DMS153 treated with DMSO at 0.1 percent for 48 hours (cell line): Measurements from ENCODE around the gene NBPF3.
"Not testable (repeated sequence)": the region's sequence is repeated elsewhere in the genome, so short reads cannot be mapped to it uniquely, and the experiment has no call there.

Source experiments
- DNase-seq: peaks from one replicate; lab custom pipeline; 2025; ENCODE audit not compliant: unreplicated experiment; lab: John Stamatoyannopoulos, UW

NBPF3 gene

GRCh38 chr1:21439721-21440629 lies at the start of gene NBPF3:
NBPF3 (plus strand) TSS chr1:21440137; CDS start chr1:21445087, 4,950 bp downstream.
- DNase-seq = peak; percentile 71

DNA sequence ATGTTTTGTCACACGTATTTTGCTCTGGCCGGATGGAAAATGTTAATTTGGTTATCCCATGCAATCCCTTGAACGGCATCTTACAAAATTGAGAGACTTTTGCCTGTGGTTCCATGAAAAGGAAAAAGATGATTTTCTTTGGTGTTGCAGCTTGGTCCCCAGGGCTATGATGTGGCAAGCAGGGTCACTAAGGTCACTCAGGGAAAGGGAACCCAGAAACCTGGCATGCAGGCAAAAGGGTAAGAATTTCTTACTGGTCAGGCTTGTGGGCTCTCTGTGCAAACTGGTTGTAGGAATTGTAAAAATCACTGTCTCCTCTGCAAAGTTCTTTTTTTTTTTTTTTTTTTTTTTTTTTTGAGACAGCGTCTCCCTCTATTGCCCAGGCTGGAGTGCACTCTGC lies 48.4 kb upstream of the NBPF3 start:
- DNase-seq = no peak

GRCh38 chr1:21392587-21393263 lies 47.2 kb upstream of the NBPF3 start:
- no peak for DNase-seq

DNA sequence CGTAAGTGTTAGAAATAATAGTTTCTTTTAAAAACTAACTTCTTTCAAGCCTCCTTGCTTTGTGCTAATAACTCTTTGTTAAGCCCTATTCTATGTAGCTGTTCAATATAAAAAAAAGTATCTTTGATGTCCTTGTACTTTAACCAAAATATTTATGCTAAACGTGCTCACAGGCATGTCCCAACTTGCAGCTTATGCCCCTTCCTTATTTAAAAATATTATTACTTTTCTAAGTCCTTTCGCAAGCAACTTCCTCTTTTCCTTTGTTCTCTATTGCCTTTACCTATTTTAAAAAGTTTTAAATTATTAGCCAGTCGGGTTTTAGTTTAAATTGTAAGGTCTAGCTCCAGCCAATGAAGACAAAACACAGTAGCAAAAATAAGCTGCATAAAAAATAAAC lies 43.4 kb upstream of the NBPF3 start:
- DNase-seq = no peak

DNA sequence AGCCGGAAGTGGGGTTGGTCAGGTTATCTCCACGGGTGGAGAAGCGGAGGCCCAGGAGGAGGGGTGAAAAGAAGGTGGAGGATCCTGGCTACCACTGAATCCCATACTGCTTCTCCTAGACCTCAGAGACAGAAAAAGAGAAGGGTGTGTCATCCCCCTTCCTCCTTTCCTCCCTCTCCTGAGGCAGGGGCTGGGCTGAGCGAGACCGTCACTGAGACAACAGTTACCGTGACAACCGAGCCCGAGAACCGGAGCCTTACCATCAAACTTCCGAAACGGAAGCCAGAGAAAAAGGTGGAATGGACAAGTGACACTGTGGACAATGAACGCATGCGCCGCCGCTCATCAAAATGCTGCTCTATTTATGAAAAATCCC lies 42.1 kb upstream of the NBPF3 start:
- DNase-seq = peak; percentile 30

DNA sequence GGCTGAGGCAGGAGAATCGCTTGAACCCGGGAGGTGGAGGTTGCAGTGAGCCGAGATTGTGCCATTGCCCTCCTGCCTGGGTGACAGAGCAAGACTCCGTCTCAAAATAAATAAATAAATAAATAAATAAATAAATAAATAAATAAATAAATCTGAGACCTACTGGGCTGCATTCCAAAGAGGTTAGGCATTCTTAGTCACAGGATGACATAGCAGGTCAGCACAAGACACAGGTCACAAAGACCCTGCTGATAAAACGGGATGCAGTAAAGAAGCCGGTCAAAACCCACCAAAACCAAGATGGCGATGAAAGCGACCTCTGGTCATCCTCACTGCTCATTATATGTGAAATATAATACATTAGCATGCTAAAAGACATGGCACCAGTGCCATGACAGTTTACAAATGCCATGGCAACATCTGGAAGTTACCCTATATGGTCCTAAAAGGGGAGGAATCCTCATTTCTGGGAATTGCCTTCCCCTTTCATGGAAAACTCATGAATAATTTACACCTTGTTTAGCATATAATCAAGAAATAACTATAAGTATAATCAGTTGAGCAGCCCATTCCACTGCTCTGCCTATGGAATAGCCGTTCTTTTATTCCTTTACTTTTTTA lies 38.1 kb upstream of the NBPF3 start:
- DNase-seq = not testable (repeated sequence)

DNA sequence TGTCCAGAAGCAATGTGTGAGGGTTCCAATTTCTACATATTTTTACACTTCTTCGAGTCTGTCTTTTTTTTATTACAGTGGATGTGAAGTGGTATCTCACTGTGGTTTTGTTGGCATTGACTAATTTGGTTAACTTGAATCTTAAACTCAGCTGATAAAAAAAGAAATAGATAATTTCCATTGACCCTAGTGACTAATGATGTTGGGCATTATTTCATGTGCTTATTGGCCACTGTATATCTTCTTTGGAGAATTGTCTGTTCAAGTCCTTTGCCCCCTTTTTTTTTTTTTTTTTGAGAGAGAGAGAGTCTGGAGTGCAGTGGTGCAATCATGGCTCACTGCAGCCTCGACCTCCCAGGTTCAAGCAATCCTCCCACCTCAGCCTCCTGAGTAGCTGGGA lies 33.3 kb upstream of the NBPF3 start:
- no peak for DNase-seq

DNA sequence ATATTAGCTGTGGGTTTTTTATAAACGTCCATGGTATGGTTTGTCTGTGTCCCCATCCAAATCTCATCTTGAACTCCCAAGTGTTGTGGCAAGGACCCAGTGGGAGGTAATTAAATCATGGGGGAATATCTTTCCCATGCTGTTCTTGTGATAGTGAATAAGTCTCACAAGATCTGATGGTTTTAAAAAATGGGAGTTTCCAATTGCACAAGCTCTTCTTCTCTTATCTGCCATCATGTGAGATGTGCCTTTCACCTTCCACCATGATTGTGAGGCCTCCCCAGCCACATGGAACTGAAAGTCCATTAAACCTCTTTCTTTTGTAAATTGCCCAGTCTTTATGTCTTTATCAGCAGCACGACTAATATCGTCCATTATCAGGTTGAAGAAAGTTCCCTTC lies 30.0 kb upstream of the NBPF3 start:
- not testable (repeated sequence) for DNase-seq

- no peak for DNase-seq
These were observed 25.9 kb upstream of the NBPF3 start for GRCh38 chr1:21414015-21414414.

- not testable (repeated sequence) for DNase-seq
These were observed 19.6 kb upstream of the NBPF3 start for GRCh38 chr1:21420378-21420777.

GRCh38 chr1:21421307-21421706 lies 18.6 kb upstream of the NBPF3 start:
- DNase-seq = not testable (repeated sequence)

DNA sequence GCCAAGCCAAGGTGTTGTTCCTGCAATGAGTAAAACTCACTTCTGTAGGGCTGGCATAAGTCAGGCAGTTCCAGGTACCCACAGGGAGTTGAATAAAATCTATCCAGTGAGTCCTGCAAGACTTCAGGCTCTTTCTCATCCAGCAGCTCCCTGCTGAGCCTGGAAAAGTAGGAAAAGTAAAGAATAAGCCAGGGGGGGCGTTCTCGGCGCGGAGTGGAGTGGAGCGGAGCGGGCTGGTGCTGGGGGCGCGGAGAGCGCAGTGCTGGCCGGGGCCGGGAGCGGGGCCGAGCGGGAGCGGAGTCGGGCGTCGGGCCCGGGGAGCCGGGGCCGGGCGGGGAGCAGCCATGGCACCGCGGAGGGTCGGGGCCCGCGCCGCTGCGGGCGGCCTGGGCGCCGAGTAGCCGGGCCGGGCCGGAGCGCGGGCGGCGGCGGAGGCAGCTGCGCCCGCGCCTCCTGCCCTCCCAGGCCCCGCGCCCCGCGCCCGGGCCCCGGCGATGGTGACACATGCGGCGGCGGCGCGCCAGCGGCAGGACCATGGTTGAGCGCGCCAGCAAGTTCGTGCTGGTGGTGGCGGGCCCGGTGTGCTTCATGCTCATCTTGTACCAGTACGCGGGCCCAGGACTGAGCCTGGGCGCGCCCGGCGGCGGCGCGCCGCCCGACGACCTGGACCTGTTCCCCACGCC lies 12.0 kb upstream of the NBPF3 start:
- not testable (repeated sequence) for DNase-seq

DNA sequence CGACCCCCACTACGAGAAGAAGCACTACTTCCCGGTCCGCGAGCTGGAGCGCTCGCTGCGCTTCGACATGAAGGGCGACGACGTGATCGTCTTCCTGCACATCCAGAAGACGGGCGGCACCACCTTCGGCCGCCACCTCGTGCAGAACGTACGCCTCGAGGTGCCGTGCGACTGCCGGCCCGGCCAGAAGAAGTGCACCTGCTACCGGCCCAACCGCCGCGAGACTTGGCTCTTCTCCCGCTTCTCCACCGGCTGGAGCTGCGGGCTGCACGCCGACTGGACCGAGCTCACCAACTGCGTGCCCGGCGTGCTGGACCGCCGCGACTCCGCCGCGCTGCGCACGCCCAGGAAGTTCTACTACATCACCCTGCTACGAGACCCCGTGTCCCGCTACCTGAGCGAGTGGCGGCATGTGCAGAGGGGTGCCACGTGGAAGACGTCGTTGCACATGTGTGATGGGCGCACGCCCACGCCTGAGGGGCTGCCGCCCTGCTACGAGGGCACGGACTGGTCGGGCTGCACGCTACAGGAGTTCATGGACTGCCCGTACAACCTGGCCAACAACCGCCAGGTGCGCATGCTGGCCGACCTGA lies 11.4 kb upstream of the NBPF3 start:
- not testable (repeated sequence) for DNase-seq

- not testable (repeated sequence) for DNase-seq
These were observed 10.7 kb upstream of the NBPF3 start for GRCh38 chr1:21429210-21429609.

- not testable (repeated sequence) for DNase-seq
These were observed 9.1 kb upstream of the NBPF3 start for GRCh38 chr1:21430875-21431274.

DNA sequence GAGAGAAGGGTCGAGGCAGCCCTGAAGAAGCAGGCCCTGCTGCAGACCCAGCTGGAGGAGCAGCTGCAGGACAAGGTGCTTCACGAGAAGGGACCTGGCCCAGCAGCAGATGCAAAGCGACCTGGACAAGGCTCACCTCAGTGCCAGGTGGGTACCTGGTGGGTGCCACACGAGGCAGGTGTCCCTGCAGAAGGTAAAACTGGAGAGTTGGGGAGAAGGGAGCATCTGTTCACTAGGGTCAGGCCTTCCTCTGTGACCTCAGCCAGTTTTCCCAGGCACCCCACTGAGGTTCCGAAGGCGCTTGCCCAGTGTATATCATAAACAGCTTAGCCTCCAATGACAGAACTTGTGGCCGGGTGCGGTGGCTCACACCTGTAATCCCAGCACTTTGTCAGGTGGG lies 5.5 kb upstream of the NBPF3 start:
- DNase-seq = no peak

DNA sequence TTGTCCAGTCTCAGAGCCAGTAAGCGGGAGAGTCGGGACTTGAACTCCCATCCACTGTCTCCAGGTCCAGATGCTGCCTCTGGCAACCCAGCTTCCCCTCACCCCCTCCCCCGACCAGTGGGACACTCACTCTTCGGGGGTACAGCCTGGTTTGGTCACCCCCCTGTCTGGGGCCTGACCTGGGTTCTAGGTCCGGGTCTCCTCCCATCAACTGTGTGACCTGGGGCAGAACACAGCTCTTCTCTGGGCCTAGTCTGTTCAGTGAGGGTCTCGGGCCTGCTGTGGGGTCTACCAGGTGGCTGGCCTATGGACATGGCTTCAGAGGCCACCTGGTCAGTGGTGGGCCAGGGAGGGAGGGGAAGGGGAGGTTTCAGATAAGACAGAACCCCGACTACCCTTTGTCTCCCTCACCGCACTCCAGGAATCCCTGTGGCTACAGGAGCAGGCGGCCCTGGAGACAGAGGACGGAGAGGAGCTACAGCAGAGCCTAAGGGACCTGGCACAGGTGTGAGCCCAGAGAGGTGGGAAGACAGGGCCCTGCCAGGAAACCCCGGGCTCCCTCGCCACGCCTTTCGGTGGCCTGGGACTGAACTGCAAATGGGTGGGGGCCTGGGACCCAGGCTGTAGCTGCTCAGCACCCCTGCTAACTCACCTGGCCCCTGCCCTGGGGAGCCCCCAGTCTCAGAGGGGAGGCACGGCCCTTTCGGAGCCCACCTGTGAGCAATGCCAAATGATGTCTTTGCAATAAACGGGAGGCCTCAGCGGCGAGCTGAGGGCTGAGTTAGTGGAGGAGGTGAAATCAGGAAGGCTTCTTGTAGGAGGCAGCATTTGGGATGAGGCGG lies 4.1 kb upstream of the NBPF3 start:
- no peak for DNase-seq

DNA sequence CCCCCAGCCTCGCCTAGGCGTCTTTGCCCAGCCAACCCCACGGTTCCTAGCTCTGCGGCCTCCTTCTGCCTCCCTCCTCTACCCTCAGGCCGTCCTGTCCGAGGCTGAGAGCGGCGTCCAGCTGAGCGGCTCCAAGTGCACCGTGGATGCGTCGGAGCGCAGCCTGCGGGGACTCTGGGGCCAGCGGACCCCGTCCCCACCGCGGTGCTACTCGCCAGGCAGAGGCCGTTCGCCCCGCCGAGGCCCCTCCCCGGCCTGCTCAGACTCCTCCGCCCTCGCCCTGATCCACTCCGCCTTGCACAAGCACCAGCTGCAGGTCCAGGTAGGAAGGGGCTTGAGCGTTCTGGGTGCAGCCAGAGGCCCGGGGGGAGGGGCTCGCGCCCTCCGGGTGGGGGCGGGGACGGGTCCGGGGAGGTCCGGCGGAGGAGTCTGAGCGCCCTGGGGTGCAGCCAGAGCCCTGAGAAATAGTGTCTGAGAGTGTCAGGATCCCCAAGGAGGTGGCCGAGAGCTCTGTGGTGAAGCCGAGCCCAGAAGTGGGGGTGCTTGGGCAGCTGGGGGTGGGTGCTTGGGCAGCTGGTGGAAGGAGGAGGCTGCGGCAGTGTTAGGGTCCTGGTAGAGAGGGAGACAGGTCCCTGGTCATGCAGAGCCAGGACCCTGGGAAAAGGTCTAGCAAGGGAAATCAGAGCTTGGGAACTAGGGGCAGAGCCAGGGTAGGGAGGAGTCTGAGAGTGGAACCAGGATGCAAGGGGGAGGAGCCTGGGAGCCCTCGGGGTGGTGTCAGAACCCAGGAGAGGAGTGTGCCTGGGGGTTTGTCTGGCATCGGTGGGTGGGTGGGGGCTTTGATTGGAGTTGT lies 3.2 kb upstream of the NBPF3 start:
- DNase-seq = no peak

DNA sequence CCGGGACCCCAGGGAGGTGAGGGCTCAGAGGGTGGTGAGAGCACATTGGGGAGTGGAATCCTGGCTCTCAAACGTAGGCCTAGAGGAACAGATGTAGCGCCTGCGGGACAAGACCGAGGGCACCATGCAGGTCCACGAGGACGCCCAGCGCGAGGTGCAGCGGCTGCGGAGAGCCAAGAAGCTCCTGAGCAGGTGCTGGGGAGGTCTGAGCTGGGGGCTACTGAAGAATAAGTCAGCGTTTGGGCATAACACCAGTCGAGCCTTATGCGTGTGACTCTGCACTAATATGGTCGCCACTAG lies 2.6 kb upstream of the NBPF3 start:
- DNase-seq = peak; percentile 17
